A549 (cell line): ENCODE data around the gene CALU. TPM values are rescaled to one million over a fixed set of nuclear protein-coding genes. Genes with fewer than 3 reads are reported as not detected.

Source experiments
- ATAC-seq, 2 experiments: fragments of 200-7000 bp in 1 of 2; fragments of >200 bp in 1 of 2; cut with Nextera tagmentation in 1 of 2; cut with Tn5 transposase in 1 of 2; 3 replicates each; pipeline versions ENCODE4 v1.8.0 to v1.9.1; 2018 to 2020; ENCODE audit warnings: mild to moderate bottlenecking in 1 of 2, moderate library complexity in 1 of 2
- CTCF ChIA-PET: fragments of 300-600 bp; sonication (Branson Sonifier 250); formaldehyde crosslinking; extraction: SDS; loops from one replicate; lab custom pipeline; 2021; ENCODE audit warnings: antibody characterized with exemption, inconsistent platforms; lab: Yijun Ruan, JAX
- POLR2A ChIA-PET: fragments of 350-600 bp; formaldehyde crosslinking; extraction: SDS; loops from one replicate; lab custom pipeline; 2021; ENCODE audit warnings: antibody characterized with exemption, inconsistent platforms; lab: Yijun Ruan, JAX
- DNase-seq, 2 experiments: peaks; one replicate each; pipeline versions ENCODE4 v3.0.0 to v3.0.0-alpha.2; 2011 to 2016; ENCODE audit warnings: low read depth in 1 of 2, low spot score in 1 of 2
- FAIRE-seq: peaks from 2 replicates; lab custom pipeline; 2011; peaks lifted over from hg19 to GRCh38; lab: Jason Lieb, UNC
- H3K27ac ChIP-seq, 2 experiments: fragments of >200 bp; sonication (Bioruptor Twin); formaldehyde crosslinking; 3 replicates each; pipeline ENCODE4 v1.5.1; 2016 to 2017
- H3K4me1 ChIP-seq: fragments of >200 bp; sonication (Bioruptor Twin); formaldehyde crosslinking; 3 replicates; pipeline ENCODE4 v1.6.1; 2016
- H3K4me2 ChIP-seq: fragments of >200 bp; sonication (Bioruptor Twin); formaldehyde crosslinking; 3 replicates; pipeline ENCODE4 v1.6.1; 2016
- H3K4me3 ChIP-seq: fragments of >200 bp; sonication (Bioruptor Twin); formaldehyde crosslinking; 3 replicates; pipeline ENCODE4 v1.5.1; 2016
- H3K9me3 ChIP-seq: fragments of >200 bp; sonication (Bioruptor Twin); formaldehyde crosslinking; 3 replicates; pipeline ENCODE4 v1.6.1; 2016
- BHLHE40 ChIP-seq: IDR thresholded peaks from 2 replicates; pipeline ENCODE4 v1.6.1; 2012; ENCODE audit warnings: low read depth, low read length, inconsistent platforms
- CBX8 ChIP-seq: fragments of 200-600 bp; sonication (generic); IDR thresholded peaks from 2 replicates; pipeline ENCODE4 v1.6.1; 2016
- CEBPB ChIP-seq, 2 experiments: fragments of >200 bp in 1 of 2; sonication (Bioruptor Twin) in 1 of 2; formaldehyde crosslinking in 1 of 2; IDR thresholded peaks; 2 replicates each; pipeline ENCODE4 v1.6.1; 2012 to 2016
- E2F6 ChIP-seq: IDR thresholded peaks from 2 replicates; pipeline ENCODE4 v1.6.1; 2012; ENCODE audit warnings: low read depth, borderline replicate concordance
- EP300 ChIP-seq, 2 experiments: fragments of >200 bp; sonication (Bioruptor Twin); formaldehyde crosslinking; IDR thresholded peaks; 2 replicates in 1 of 2; 3 replicates in 1 of 2; pipeline ENCODE4 v1.6.1; 2016 to 2017
- HDAC2 ChIP-seq: fragments of 200-600 bp; sonication (generic); IDR thresholded peaks from 2 replicates; pipeline ENCODE4 v1.6.1; 2016
- HMGXB4 ChIP-seq: fragments of 250-450 bp; sonication (Bioruptor Pico); IDR thresholded peaks from 2 replicates; pipeline ENCODE4 v1.5.0; 2021; ENCODE audit warnings: mild to moderate bottlenecking, moderate library complexity, borderline replicate concordance
- HOXB5 ChIP-seq: fragments of 250-450 bp; sonication (Bioruptor Pico); IDR thresholded peaks from 2 replicates; pipeline ENCODE4 v1.5.0; 2020; ENCODE audit warnings: mild to moderate bottlenecking, moderate library complexity
- MAFK ChIP-seq: fragments of 450-650 bp; IDR thresholded peaks from 2 replicates; pipeline ENCODE4 v1.6.1; 2014; ENCODE audit not compliant: partially characterized antibody
- MAX ChIP-seq: IDR thresholded peaks from 2 replicates; pipeline ENCODE4 v1.6.1; 2012
- MAZ ChIP-seq: fragments of 150-350 bp; IDR thresholded peaks from 2 replicates; pipeline ENCODE4 v1.6.1; 2014; ENCODE audit warnings: antibody characterized with exemption, low read depth, low read length, borderline replicate concordance
- NPAS2 ChIP-seq: fragments of 250-450 bp; sonication (Bioruptor Pico); IDR thresholded peaks from 2 replicates; pipeline ENCODE4 v1.8.0; 2022; ENCODE audit warnings: mild to moderate bottlenecking, moderate library complexity, borderline replicate concordance
- NR3C1 ChIP-seq: fragments of >200 bp; sonication (Bioruptor Twin); formaldehyde crosslinking; IDR thresholded peaks from 3 replicates; pipeline ENCODE4 v1.6.1; 2017
- POLR2A ChIP-seq: IDR thresholded peaks from 2 replicates; pipeline ENCODE4 v1.6.1; 2012; ENCODE audit warnings: mild to moderate bottlenecking, low read length
- RAD21 ChIP-seq, 2 experiments: fragments of >200 bp in 1 of 2; sonication (Bioruptor Twin) in 1 of 2; formaldehyde crosslinking in 1 of 2; IDR thresholded peaks in 1 of 2; conservative IDR thresholded peaks in 1 of 2; 2 replicates in 1 of 2; 3 replicates in 1 of 2; pipeline ENCODE4 v1.6.1; 2012 to 2018; ENCODE audit warnings: inconsistent platforms in 1 of 2
- RFX5 ChIP-seq: fragments of 450-650 bp; IDR thresholded peaks from 2 replicates; pipeline ENCODE4 v1.7.1; 2014; ENCODE audit warnings: antibody characterized with exemption, mild to moderate bottlenecking, moderate library complexity
- TFCP2L1 ChIP-seq: fragments of 250-450 bp; sonication (Bioruptor Pico); IDR thresholded peaks from 2 replicates; pipeline ENCODE4 v1.5.0; 2021; ENCODE audit warnings: mild to moderate bottlenecking
- ZC3H11A ChIP-seq: fragments of 450-650 bp; IDR thresholded peaks from 2 replicates; pipeline ENCODE4 v1.6.1; 2014; ENCODE audit warnings: antibody characterized with exemption, mild to moderate bottlenecking
- WGBS: methylation state at CpG from one replicate; pipeline ENCODE4 v1.1.6; 2017; ENCODE audit errors: missing lambda C conversion rate; 5-methylcytosine and 5-hydroxymethylcytosine counted together
- polyA plus RNA-seq, 4 experiments: library from polyadenylated mRNA; depleted of rRNA in 3 of 4; stranded (reverse); fragments of >200 nt; fragmentation: RNase III in 1 of 4; extraction: RNeasy Plus Mini Kit Qiagen cat#74134 plus additional on column Dnase treatment in 1 of 4; gene quantifications; 2 replicates in 3 of 4; 3 replicates in 1 of 4; pipeline ENCODE4 v1.2.3, GENCODE V29; 2011 to 2017

The CALU gene
- polyA plus RNA-seq, 2 of the 4 experiments (the other 2 are of a cell fraction) = 192 to 233 TPM

DNA sequence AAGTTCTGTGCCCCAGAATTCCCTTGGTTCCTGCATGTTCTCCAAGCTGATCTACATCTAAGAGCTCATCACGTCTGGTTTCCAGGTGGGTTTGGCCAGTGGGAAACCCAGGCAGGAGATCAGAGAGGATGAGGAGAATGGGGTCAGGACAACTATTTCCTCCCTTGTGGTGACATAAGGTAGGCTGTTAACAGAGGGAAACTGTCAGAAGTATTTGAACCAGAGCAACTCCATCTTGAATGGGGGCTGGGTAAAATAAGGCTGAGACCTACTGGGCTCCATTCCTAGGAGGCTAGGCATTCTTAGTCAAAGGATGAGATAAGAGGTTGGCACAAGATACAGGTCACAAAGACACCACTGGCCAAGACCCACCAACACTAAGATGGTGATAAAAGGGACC is 47.9 kb upstream of the CALU start:
- FAIRE-seq = no peak
- ChIA-PET CTCF (no interaction called here), POLR2A (no interaction called here)
- TF ChIP-seq NPAS2 (CRISPR knock-in tag) (no peak), HDAC2 (no peak), CEBPB (IDR thresholded peaks at IDR 0.05) (no peak), HMGXB4 (CRISPR knock-in tag) (no peak), MAX (no peak), HOXB5 (CRISPR knock-in tag) (no peak), RFX5 (no peak), POLR2A (no peak), BHLHE40 (no peak), RAD21 (conservative IDR thresholded peaks at IDR 0.05 in 1 of 2, IDR thresholded peaks at IDR 0.05 in 1 of 2) (no peak), NR3C1 (no peak)
- Histone ChIP-seq H3K9me3 (no peaks in the 10 kb centered on the region), H3K4me2 (no peak overlapping the region), H3K27ac (no peak overlapping the region), H3K4me3 (no peak overlapping the region), H3K4me1 (no peaks in the 10 kb centered on the region)
- 85% methylated on average over 1 of the region's 1 CpG for WGBS
- no peak for ATAC-seq
- DNase-seq = no peak

DNA sequence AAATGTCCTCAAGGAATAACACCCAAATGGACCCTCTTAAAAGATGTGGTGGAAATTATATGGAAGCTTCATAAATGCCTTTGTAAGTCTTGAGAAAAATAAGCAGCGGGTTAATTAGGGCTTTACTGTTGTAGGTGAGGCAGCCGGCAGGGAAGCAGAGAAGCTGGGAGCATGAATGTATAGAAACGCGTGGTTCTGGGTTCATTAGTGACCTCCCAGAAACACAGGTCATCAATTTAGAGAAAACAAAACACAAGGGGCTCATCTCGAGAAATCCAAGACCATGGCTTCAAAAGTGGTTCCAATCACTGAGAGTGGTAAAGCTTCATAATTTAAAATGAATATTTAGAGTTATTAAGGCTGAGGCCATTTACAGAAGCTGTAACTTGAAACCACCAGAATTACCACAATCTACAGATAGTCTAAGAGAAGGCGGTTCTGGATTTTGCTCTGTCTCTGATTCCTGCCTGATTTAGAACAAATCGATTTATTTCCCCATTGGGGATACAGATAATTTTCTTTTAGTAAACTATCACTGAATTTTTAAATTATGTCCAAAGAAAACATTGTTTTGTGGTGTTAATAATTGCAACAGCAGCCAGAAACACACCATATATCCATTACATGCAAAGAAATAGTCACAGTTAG is 46.4 kb upstream of the CALU start:
- ATAC-seq (no peak), DNase-seq (no peak), FAIRE-seq (no peak)
- WGBS = 69% methylated on average over 7 of the region's 7 CpGs
- Histone ChIP-seq H3K9me3 (no peaks in the 10 kb centered on the region), H3K4me3 (no peak overlapping the region), H3K4me2 (no peak overlapping the region), H3K27ac (no peak overlapping the region), H3K4me1 (no peaks in the 10 kb centered on the region)
- TF ChIP-seq POLR2A (no peak), E2F6 (no peak), TFCP2L1 (CRISPR knock-in tag) (no peak), ZC3H11A (no peak), MAZ (no peak), RAD21 (conservative IDR thresholded peaks at IDR 0.05 in 1 of 2, IDR thresholded peaks at IDR 0.05 in 1 of 2) (no peak)
- POLR2A ChIA-PET = no interaction called here
- CTCF ChIA-PET = interaction anchor here (0.6 kb wide), 2 partner anchors 23 to 281 kb away, joined by 3 read pairs; no protein-coding TSS in a partner anchor

- CTCF ChIA-PET = interaction anchor here (0.6 kb wide), 1 partner anchor 280 kb away, joined by 3 read pairs; no protein-coding TSS in a partner anchor
- TF ChIP-seq RAD21 (conservative IDR thresholded peaks at IDR 0.05 in 1 of 2, IDR thresholded peaks at IDR 0.05 in 1 of 2) (no peak), EP300 (IDR thresholded peaks at IDR 0.05) (no peak)
- ATAC-seq (no peak), FAIRE-seq (no peak), DNase-seq (no peak)
- Histone ChIP-seq H3K9me3 (no peaks in the 10 kb centered on the region), H3K4me1 (no peaks in the 10 kb centered on the region), H3K4me2 (no peak overlapping the region), H3K27ac (no peak overlapping the region), H3K4me3 (no peak overlapping the region)
- POLR2A ChIA-PET = no interaction called here
- WGBS = 73% methylated on average over 19 of the region's 19 CpGs
These were observed 45.7 kb upstream of the CALU start for GRCh38 chr7:128693373-128694015.

DNA sequence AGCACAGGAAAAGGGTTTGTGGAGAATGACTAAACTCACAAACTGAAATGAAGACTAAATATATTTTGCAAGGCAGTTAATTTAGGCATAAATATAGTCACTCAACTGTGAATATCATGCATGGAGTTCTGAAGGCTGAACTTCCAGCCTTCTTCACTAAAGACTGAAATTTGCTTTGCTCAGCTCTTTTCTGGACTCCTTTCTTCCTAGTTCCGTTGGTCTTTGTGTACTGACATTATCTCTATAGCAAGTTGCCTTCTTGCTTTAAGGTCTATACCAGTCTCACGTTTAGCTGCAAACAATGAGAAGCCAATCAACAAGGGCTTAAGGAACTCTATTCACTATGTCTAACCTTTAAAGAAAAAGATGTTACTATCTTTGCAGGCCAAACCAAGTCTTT is 44.4 kb upstream of the CALU start:
- DNase-seq = no peak
- Histone ChIP-seq H3K4me2 (no peak overlapping the region), H3K4me3 (no peak overlapping the region), H3K27ac (no peak overlapping the region), H3K9me3 (no peaks in the 10 kb centered on the region), H3K4me1 (no peaks in the 10 kb centered on the region)
- WGBS = 14% methylated on average over 2 of the region's 2 CpGs
- ChIA-PET CTCF (interaction anchor here (0.6 to 1.5 kb wide), 3 partner anchors 25 to 190 kb away, joined by 3 to 4 read pairs (median 4); no protein-coding TSS in a partner anchor), POLR2A (no interaction called here)
- TF ChIP-seq CBX8 (no peak), MAFK (peak; percentile 91)
- FAIRE-seq = no peak
- no peak for ATAC-seq
